GM18873 (cell line): ENCODE data around the gene SCMH1.
"Not testable (repeated sequence)": the region's sequence is repeated elsewhere in the genome, so short reads cannot be mapped to it uniquely, and the experiment has no call there.

ENCODE experiments used
- ATAC-seq: cut with Tn5 transposase; IDR thresholded peaks from one replicate; pipeline ENCODE4 v1.9.1; 2021; ENCODE audit warnings: mild to moderate bottlenecking, moderate library complexity, moderate number of reproducible peaks; ENCODE audit not compliant: unreplicated experiment, low FRiP score

The SCMH1 gene

GRCh38 chr1:41255978-41256377 lies 13.9 kb upstream of the SCMH1 start:
- ATAC-seq, result no peak

GRCh38 chr1:41251120-41251519 lies 9.0 kb upstream of the SCMH1 start:
- ATAC-seq, result not testable (repeated sequence)

DNA sequence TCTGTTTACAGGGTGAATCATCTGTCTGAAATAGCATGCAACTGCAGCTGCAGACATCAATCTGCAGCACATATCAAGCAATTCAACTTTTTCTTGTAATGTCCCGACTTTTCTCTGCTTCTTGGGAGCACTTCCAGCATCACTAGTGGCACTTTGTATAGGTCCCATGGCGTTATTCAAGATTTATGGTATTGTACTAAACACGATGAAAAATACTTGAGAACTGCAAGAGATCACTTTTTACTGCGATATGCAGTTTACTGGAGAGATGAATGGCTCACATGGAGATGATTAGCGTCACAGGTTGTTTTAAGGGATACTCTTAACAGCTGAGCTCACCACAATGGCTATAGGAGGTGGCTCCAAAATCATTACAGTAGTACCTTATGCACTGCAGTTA lies 7.2 kb upstream of the SCMH1 start:
- no peak for ATAC-seq

DNA sequence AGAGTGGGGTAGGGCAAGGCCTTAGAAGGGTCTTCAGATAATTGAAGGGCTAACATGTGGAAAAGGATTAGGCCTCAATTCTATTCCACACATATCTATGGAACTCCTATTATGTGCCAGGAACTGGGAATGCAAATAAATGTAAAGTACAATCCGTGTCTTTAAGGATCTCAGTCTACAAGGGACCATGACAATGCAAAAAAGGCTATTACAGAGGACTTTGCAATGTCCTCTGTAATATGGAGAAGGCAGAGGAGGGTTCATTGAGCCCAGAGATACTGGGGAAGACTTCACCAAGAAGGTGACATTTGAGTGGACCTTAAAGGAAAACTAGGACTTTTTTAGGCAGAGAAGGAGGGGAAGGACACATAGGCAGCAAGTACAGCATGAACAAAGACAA lies 4.5 kb upstream of the SCMH1 start:
- ATAC-seq, result no peak

DNA sequence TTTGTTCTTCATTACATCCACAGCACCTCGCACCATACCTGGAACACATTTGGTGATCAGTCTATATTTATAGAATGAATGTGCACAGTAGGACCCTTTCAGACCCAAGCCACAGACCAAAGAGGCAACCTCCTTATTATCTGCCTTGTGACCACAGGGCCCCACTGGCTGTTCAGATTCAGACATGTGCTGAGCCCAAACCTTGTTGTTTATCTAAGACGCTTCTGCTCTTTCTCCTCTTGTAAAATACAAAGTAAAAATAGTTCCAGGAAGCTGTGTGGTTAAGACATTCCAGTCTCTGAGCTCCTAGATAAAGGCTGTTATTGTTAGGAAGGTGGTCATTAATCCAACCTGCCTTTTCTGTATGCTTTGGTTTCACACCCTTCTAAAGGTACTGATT lies 3.6 kb upstream of the SCMH1 start:
- ATAC-seq, result no peak

- ATAC-seq, result no peak
These were observed 926 bp upstream of the SCMH1 start for GRCh38 chr1:41243079-41243385.

DNA sequence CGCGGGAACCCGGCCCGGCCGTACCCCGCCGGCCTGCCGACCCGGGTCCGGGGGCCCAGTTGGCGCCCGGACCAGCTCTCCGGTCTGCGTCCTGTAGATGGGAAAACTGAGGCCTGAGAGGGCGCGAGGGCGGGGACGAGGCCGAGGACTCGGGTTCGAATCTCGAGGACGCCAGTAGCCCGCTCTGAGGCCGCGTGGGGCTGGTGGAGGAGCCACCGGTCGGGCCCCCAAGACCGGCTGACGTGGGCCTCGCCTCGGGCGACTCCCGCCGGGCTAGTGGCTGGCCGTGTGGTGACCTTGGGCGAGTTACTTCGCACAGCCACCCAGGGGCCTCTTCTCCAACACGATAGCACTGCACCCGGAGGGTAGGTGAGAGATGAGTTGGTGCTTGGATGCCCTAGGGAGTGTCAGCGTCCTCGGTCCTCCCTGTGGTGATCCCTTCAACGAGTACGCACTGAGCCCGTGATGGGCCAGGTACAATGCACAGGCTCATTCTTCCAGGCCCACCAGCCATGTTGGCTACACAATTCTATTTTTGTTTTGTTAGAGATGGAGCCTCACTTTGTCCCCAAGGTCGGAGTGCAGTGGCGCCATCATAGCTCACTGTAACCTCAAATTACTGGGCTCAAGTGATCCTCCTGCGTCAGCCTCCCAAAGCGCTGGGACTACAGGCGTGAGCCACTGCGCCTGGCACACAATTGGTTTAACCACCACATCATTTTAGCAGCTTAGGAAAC lies 404 bp upstream of the SCMH1 start:
- ATAC-seq, result no peak

DNA sequence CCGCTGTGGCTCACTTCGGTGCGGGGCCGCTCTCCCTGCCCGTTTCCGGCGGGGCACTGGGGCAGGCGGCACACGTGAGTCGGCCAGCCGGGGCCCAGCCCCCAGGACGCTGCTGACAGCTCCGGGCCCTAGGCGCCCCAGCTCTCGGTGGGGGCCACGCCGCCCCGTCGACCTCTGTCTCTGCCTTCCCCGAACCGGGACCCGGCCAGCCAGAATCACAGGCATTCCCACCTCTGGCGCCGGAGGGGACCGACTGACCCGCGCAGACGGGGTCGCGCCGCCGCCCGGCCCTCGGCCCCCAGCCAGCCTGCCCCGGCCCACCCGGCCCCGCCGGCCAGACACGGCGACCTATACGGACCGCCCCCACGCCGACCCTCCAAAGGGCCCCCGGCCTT lies 755 bp downstream of the SCMH1 start:
- ATAC-seq, result no peak

- no peak for ATAC-seq
These were observed 1.2 kb downstream of the SCMH1 start for GRCh38 chr1:41240781-41241353.

DNA sequence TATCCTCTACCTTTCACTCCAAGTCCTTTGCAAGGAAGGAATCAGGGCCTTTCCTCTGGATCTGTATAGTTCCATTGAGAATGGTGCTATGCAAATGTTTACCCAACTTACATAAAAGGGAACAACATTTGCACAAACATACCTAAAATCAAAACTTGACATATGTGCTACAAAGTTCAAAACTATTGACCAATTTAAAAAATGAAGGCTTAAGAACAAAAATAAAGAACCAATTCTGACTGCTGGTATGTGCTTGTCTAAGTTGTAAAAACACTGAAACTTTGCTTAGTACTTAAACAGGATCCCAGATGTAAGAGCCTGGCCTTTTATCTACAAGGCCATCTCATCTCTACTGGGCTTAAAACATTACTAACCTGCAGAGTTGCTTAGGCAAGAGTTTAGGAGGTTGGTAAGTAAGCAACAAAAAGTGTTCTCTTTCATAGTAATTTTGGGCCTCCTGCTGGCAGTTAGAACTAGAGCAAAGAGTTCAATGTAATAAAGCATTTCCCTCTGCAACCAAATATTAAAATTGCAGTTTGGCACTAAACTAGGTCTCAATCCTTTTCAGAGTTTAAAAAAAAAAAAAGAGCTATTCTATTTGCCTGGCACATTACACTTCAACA lies 2.0 kb downstream of the SCMH1 start:
- no peak for ATAC-seq

- ATAC-seq, result no peak
These were observed 3.7 kb downstream of the SCMH1 start for GRCh38 chr1:41238311-41238988.

- no peak for ATAC-seq
These were observed 5.3 kb downstream of the SCMH1 start for GRCh38 chr1:41236781-41237180.

GRCh38 chr1:41235893-41236292 lies 6.2 kb downstream of the SCMH1 start:
- no peak for ATAC-seq

- ATAC-seq, result no peak
These were observed 8.4 kb downstream of the SCMH1 start for GRCh38 chr1:41233708-41234107.

DNA sequence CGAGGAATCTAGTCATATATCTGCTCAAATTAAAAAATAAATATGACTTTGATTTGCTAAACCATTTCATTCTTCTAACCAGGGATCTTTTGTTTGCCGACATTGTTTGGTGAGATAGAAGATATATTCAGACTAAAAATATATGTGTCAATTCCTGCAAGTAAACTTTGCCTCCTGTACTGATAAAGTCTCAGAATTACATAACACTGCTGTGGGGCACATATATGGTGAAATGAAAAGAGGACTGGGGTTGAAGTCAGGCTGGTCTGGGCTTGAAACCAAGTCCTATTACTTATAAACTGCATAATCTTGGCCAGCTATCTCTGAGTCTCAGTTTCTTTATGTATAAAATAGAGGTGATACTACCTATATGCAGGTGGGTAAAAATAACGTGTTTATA lies 9.8 kb downstream of the SCMH1 start:
- ATAC-seq, result no peak

DNA sequence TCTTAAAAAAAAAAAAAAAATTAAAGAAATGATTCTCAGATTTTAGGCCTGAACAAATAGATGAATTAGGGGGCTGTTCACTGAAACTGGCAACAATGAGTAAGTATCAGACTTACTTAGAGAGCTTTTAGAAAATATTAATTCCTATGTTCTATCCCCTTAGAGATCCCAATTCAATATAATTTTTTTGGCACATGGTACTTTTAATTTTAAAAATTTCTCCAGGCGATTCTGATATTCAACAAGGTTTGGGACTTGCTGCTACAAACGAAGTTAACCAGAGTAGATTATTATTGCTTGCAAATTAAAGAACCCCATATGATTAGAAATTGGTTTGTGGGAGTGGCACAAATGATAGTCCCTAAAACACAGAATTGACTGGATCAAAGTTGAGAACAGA lies 11.4 kb downstream of the SCMH1 start:
- no peak for ATAC-seq

GRCh38 chr1:41229219-41229618 lies 12.9 kb downstream of the SCMH1 start:
- ATAC-seq, result not testable (repeated sequence)

- no peak for ATAC-seq
These were observed 15.2 kb downstream of the SCMH1 start for GRCh38 chr1:41226815-41227434.

DNA sequence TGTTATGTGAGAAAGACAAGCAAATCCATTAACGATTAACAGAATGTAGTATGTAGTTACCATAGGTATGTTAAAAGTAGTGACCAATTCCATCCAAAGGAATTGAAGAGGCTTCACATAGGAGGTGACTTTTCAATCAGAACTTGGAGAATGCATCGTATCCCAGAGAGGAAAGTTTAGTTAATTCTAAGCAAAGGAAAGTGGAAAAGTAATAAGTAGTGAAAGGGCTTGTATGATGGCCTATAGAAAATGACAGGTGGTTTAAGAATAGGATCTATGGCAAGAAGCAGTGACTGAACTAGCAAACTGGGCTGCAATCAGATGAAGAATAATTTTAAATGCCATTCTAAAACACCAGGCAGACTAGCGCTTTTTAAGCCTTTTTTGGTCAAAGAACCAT lies 16.6 kb downstream of the SCMH1 start:
- ATAC-seq, result no peak

GRCh38 chr1:41222496-41222895 lies 19.6 kb downstream of the SCMH1 start:
- ATAC-seq, result no peak

GRCh38 chr1:41221995-41222394 lies 20.1 kb downstream of the SCMH1 start:
- ATAC-seq, result no peak
